ENCODE results near the gene SLC22A23. TPM values are rescaled to one million over a fixed set of nuclear protein-coding genes. Genes with fewer than 3 reads are reported as not detected.
A peak's percentile ranks its signal among the peaks of the same experiment; 100 is the strongest.

The SLC22A23 gene
- total RNA-seq, 2 experiments from 2014 or later: 0.90 to 1.0 TPM

GRCh38 chr6:3318821-3319540 lies 137.9 kb downstream of the SLC22A23 start:
- ChIA-PET CTCF (no interaction called here), POLR2A (no interaction called here)
- DNase-seq: no peak
- Mint-ChIP-seq H3K27ac (no peak overlapping the region), H3K9me3 (no peaks in the 10 kb centered on the region), H3K27me3 (peaks cover 4% of the 10 kb centered on the region), H3K4me3 (no peak overlapping the region), H3K36me3 (no peaks in the 10 kb centered on the region), H3K4me1 (ENCODE audit: low read depth) (peaks cover 19% of the 10 kb centered on the region)
- intact Hi-C loops (cut with micrococcal nuclease): no loop called here

- peaks cover 19% of the 10 kb centered on the region for H3K4me1 Mint-ChIP-seq (ENCODE audit: low read depth)
- no peak overlapping the region for H3K27ac Mint-ChIP-seq
- ChIA-PET CTCF (no interaction called here), POLR2A (no interaction called here)
- peak; percentile 80 for DNase-seq
- no peaks in the 10 kb centered on the region for H3K36me3 Mint-ChIP-seq
- intact Hi-C loops (cut with micrococcal nuclease): no loop called here
- no peaks in the 10 kb centered on the region for H3K9me3 Mint-ChIP-seq
- no peak overlapping the region for H3K4me3 Mint-ChIP-seq
- peaks cover 4% of the 10 kb centered on the region for H3K27me3 Mint-ChIP-seq
Measured at GRCh38 chr6:3318226-3318625, 138.6 kb downstream of the SLC22A23 start.

- ChIA-PET POLR2A (no interaction called here), CTCF (no interaction called here)
- Mint-ChIP-seq H3K27ac (no peak overlapping the region), H3K27me3 (peaks cover 4% of the 10 kb centered on the region), H3K4me1 (ENCODE audit: low read depth) (peaks cover 19% of the 10 kb centered on the region), H3K9me3 (no peaks in the 10 kb centered on the region), H3K36me3 (no peaks in the 10 kb centered on the region), H3K4me3 (no peak overlapping the region)
- no peak for DNase-seq
- intact Hi-C loops (cut with micrococcal nuclease): no loop called here
Measured at GRCh38 chr6:3317741-3318211, 139.1 kb downstream of the SLC22A23 start.

GRCh38 chr6:3316818-3317217 lies 140.0 kb downstream of the SLC22A23 start:
- ChIA-PET POLR2A (no interaction called here), CTCF (interaction anchor here (0.9 kb wide), 1 partner anchor 9 kb away, joined by 3 read pairs; no protein-coding TSS in a partner anchor)
- no peaks in the 10 kb centered on the region for H3K9me3 Mint-ChIP-seq
- intact Hi-C loops (cut with micrococcal nuclease): no loop called here
- no peak overlapping the region for H3K27ac Mint-ChIP-seq
- H3K4me3 Mint-ChIP-seq: no peak overlapping the region
- no peaks in the 10 kb centered on the region for H3K36me3 Mint-ChIP-seq
- peaks cover 4% of the 10 kb centered on the region for H3K27me3 Mint-ChIP-seq
- H3K4me1 Mint-ChIP-seq (ENCODE audit: low read depth): peaks cover 19% of the 10 kb centered on the region
- DNase-seq: no peak

GRCh38 chr6:3316331-3316730 lies 140.5 kb downstream of the SLC22A23 start:
- H3K4me3 Mint-ChIP-seq: no peak overlapping the region
- ChIA-PET POLR2A (no interaction called here), CTCF (interaction anchor here (0.9 to 1.5 kb wide), 2 partner anchors 9 to 12 kb away, joined by 3 read pairs; no protein-coding TSS in a partner anchor)
- intact Hi-C loops (cut with micrococcal nuclease): no loop called here
- H3K9me3 Mint-ChIP-seq: no peaks in the 10 kb centered on the region
- H3K27ac Mint-ChIP-seq: no peak overlapping the region
- peaks cover 19% of the 10 kb centered on the region for H3K4me1 Mint-ChIP-seq (ENCODE audit: low read depth)
- DNase-seq: no peak
- no peaks in the 10 kb centered on the region for H3K36me3 Mint-ChIP-seq
- H3K27me3 Mint-ChIP-seq: peaks cover 4% of the 10 kb centered on the region

GRCh38 chr6:3315841-3316240 lies 141.0 kb downstream of the SLC22A23 start:
- ChIA-PET CTCF (interaction anchor here (1.5 kb wide), 1 partner anchor 12 kb away, joined by 3 read pairs; no protein-coding TSS in a partner anchor), POLR2A (no interaction called here)
- Mint-ChIP-seq H3K4me3 (no peak overlapping the region), H3K27ac (no peak overlapping the region), H3K36me3 (no peaks in the 10 kb centered on the region), H3K4me1 (ENCODE audit: low read depth) (peaks cover 19% of the 10 kb centered on the region), H3K27me3 (peaks cover 4% of the 10 kb centered on the region), H3K9me3 (no peaks in the 10 kb centered on the region)
- intact Hi-C loops (cut with micrococcal nuclease): no loop called here
- DNase-seq: no peak

GRCh38 chr6:3314621-3315467 lies 142.0 kb downstream of the SLC22A23 start:
- intact Hi-C loops (cut with micrococcal nuclease): no loop called here
- ChIA-PET CTCF (interaction anchor here (0.6 to 1.5 kb wide), 3 partner anchors 10 to 663 kb away, joined by 3 read pairs; no protein-coding TSS in a partner anchor), POLR2A (no interaction called here)

GRCh38 chr6:3314176-3314575 lies 142.7 kb downstream of the SLC22A23 start:
- intact Hi-C loops (cut with micrococcal nuclease): no loop called here
- Mint-ChIP-seq H3K4me3 (no peak overlapping the region), H3K27ac (no peak overlapping the region), H3K9me3 (no peaks in the 10 kb centered on the region), H3K27me3 (peaks cover 4% of the 10 kb centered on the region), H3K36me3 (no peaks in the 10 kb centered on the region), H3K4me1 (ENCODE audit: low read depth) (peaks cover 17% of the 10 kb centered on the region)
- DNase-seq: no peak
- ChIA-PET CTCF (interaction anchor here (0.6 to 0.7 kb wide), 2 partner anchors 11 to 664 kb away, joined by 3 read pairs; no protein-coding TSS in a partner anchor), POLR2A (no interaction called here)

More at GRCh38 chr6:3314621-3315467, 142.0 kb downstream of the SLC22A23 start:
- no peaks in the 10 kb centered on the region for H3K36me3 Mint-ChIP-seq
- DNase-seq: no peak
- no peak overlapping the region for H3K27ac Mint-ChIP-seq
- no peaks in the 10 kb centered on the region for H3K9me3 Mint-ChIP-seq
- peaks cover 4% of the 10 kb centered on the region for H3K27me3 Mint-ChIP-seq
- H3K4me1 Mint-ChIP-seq (ENCODE audit: low read depth): peaks cover 19% of the 10 kb centered on the region
- H3K4me3 Mint-ChIP-seq: no peak overlapping the region

- no peak overlapping the region for H3K27ac Mint-ChIP-seq
Measured at GRCh38 chr6:3312604-3313231, 144.1 kb downstream of the SLC22A23 start.

GRCh38 chr6:3311826-3312225 lies 145.0 kb downstream of the SLC22A23 start:
- Mint-ChIP-seq H3K27ac (no peak overlapping the region), H3K36me3 (no peaks in the 10 kb centered on the region), H3K4me3 (no peak overlapping the region), H3K4me1 (ENCODE audit: low read depth) (no peaks in the 10 kb centered on the region), H3K9me3 (no peaks in the 10 kb centered on the region), H3K27me3 (peaks cover 1% of the 10 kb centered on the region)
- intact Hi-C loops (cut with micrococcal nuclease): no loop called here
- DNase-seq: no peak
- POLR2A ChIA-PET: no interaction called here
- CTCF ChIA-PET: interaction anchor here (0.6 kb wide), 1 partner anchor 12 kb away, joined by 3 read pairs; no protein-coding TSS in a partner anchor

More at GRCh38 chr6:3312604-3313231, 144.1 kb downstream of the SLC22A23 start:
- POLR2A ChIA-PET: no interaction called here
- intact Hi-C loops (cut with micrococcal nuclease): no loop called here
- no peaks in the 10 kb centered on the region for H3K9me3 Mint-ChIP-seq
- no peaks in the 10 kb centered on the region for H3K36me3 Mint-ChIP-seq
- CTCF ChIA-PET: no interaction called here
- H3K4me3 Mint-ChIP-seq: no peak overlapping the region
- DNase-seq: no peak
- H3K27me3 Mint-ChIP-seq: peaks cover 4% of the 10 kb centered on the region
- H3K4me1 Mint-ChIP-seq (ENCODE audit: low read depth): peaks cover 2% of the 10 kb centered on the region

- no peak overlapping the region for H3K4me3 Mint-ChIP-seq
- no peaks in the 10 kb centered on the region for H3K36me3 Mint-ChIP-seq
- no peaks in the 10 kb centered on the region for H3K4me1 Mint-ChIP-seq (ENCODE audit: low read depth)
- POLR2A ChIA-PET: no interaction called here
- CTCF ChIA-PET: no interaction called here
- H3K27me3 Mint-ChIP-seq: no peaks in the 10 kb centered on the region
- no peak for DNase-seq
- intact Hi-C loops (cut with micrococcal nuclease): no loop called here
- H3K9me3 Mint-ChIP-seq: peaks cover 3% of the 10 kb centered on the region
- H3K27ac Mint-ChIP-seq: no peak overlapping the region
Measured at GRCh38 chr6:3310703-3311102, 146.1 kb downstream of the SLC22A23 start.

- Mint-ChIP-seq H3K4me1 (ENCODE audit: low read depth) (no peaks in the 10 kb centered on the region), H3K36me3 (no peaks in the 10 kb centered on the region), H3K9me3 (peaks cover 3% of the 10 kb centered on the region), H3K27me3 (no peaks in the 10 kb centered on the region), H3K4me3 (no peak overlapping the region), H3K27ac (no peak overlapping the region)
- intact Hi-C loops (cut with micrococcal nuclease): no loop called here
- CTCF ChIA-PET: no interaction called here
- POLR2A ChIA-PET: no interaction called here
- no peak for DNase-seq
Measured at GRCh38 chr6:3310051-3310448, 146.8 kb downstream of the SLC22A23 start.

All from activated CD4-positive, alpha-beta memory T cell treated with anti-CD3 and anti-CD28 coated beads for 36 hours (primary cell).